GM12878 (cell line): Measurements from ENCODE around the gene NAA11. TPM values are rescaled to one million over a fixed set of nuclear protein-coding genes. Genes with fewer than 3 reads are reported as not detected.

Experiments used
- ATAC-seq: fragments of 200-7000 bp; cut with Tn5 transposase; 3 replicates; pipeline ENCODE4 v1.9.1; 2020; ENCODE audit warnings: mild to moderate bottlenecking, moderate library complexity
- BruUV-seq: library from RNA; stranded (reverse); fragments of 400-500 nt; replicated peaks from 2 replicates; lab custom pipeline; 2021; lab: Mats Ljungman, UMichigan
- CTCF ChIA-PET: fragments of 300-600 bp; sonication (Branson Sonifier 250); formaldehyde crosslinking; extraction: SDS; loops from one replicate; lab custom pipeline; 2021; ENCODE audit warnings: inconsistent platforms; lab: Yijun Ruan, JAX
- POLR2A ChIA-PET: fragments of 350-600 bp; formaldehyde crosslinking; extraction: SDS; loops from one replicate; lab custom pipeline; 2021; ENCODE audit warnings: inconsistent platforms; lab: Charles Lee
- RAD21 ChIA-PET: fragments of 300-600 bp; sonication (Branson Sonifier 250); formaldehyde crosslinking; loops from one replicate; lab custom pipeline; 2023; ENCODE audit warnings: antibody characterized with exemption; ENCODE audit not compliant: unreplicated experiment; lab: Charles Lee
- SMC1A ChIA-PET: fragments of 300-600 bp; sonication (Branson Sonifier 250); formaldehyde crosslinking; loops from one replicate; lab custom pipeline; 2023; ENCODE audit not compliant: unreplicated experiment, uncharacterized antibody; lab: Charles Lee
- DNase-seq: peaks from one replicate; pipeline ENCODE4 v3.0.0-alpha.2; 2011; ENCODE audit warnings: low read depth, low spot score
- FAIRE-seq: peaks from 3 replicates; lab custom pipeline; 2011; peaks lifted over from hg19 to GRCh38; lab: Jason Lieb, UNC
- H2AFZ ChIP-seq: 2 replicates; pipeline ENCODE4 v1.6.0; 2011; ENCODE audit warnings: low read depth, low read length, control low read depth; ENCODE audit not compliant: control insufficient read depth
- H3K27ac ChIP-seq: 2 replicates; pipeline ENCODE4 v1.5.1; 2011; ENCODE audit warnings: control low read depth; ENCODE audit not compliant: control insufficient read depth, insufficient read depth
- H3K27me3 ChIP-seq, 2 experiments: replicated peaks in 1 of 2; 2 replicates each; pipeline versions ENCODE4 v1.6.0 to v1.6.1; 2011; ENCODE audit warnings: low read length in 1 of 2; ENCODE audit not compliant: control insufficient read depth in 2 of 2, insufficient read depth in 2 of 2
- H3K36me3 ChIP-seq, 2 experiments: 2 replicates each; pipeline ENCODE4 v1.5.1; 2011; ENCODE audit warnings: low read length in 1 of 2; ENCODE audit not compliant: control insufficient read depth in 2 of 2, insufficient read depth in 2 of 2
- H3K4me1 ChIP-seq: 2 replicates; pipeline ENCODE4 v1.6.1; 2011; ENCODE audit warnings: mild to moderate bottlenecking, low read length, moderate library complexity, mixed read lengths; ENCODE audit not compliant: control insufficient read depth, insufficient read depth
- H3K4me2 ChIP-seq: 2 replicates; pipeline ENCODE4 v1.6.0; 2011; ENCODE audit warnings: control low read depth; ENCODE audit not compliant: control insufficient read depth, insufficient read depth
- H3K4me3 ChIP-seq: fragments of 200-600 bp; sonication (generic); 2 replicates; pipeline ENCODE4 v1.5.1; 2016
- H3K79me2 ChIP-seq: 2 replicates; pipeline ENCODE4 v1.6.0; 2011; ENCODE audit warnings: low read length; ENCODE audit not compliant: control insufficient read depth, insufficient read depth
- H3K9ac ChIP-seq: 2 replicates; pipeline ENCODE4 v1.8.0; 2011; ENCODE audit warnings: low read length, control low read depth, mixed read lengths; ENCODE audit not compliant: control insufficient read depth, insufficient read depth
- H3K9me3 ChIP-seq: replicated peaks from 3 replicates; pipeline ENCODE4 v1.5.1; 2011; ENCODE audit warnings: mild to moderate bottlenecking, low read length; ENCODE audit not compliant: control insufficient read depth, insufficient read depth
- H4K20me1 ChIP-seq: 2 replicates; pipeline ENCODE4 v1.6.0; 2011; ENCODE audit not compliant: control insufficient read depth, insufficient read depth
- HCFC1 ChIP-seq: fragments of 150-350 bp; IDR thresholded peaks from 2 replicates; pipeline ENCODE4 v1.6.1; 2014; ENCODE audit warnings: low read length
- KLF5 ChIP-seq: fragments of 450-650 bp; IDR thresholded peaks from 2 replicates; pipeline ENCODE4 v1.6.1; 2014; ENCODE audit warnings: mild to moderate bottlenecking; ENCODE audit not compliant: partially characterized antibody
- MTA2 ChIP-seq: fragments of 450-650 bp; IDR thresholded peaks from 2 replicates; pipeline ENCODE4 v1.6.1; 2016; ENCODE audit warnings: low read depth, mild to moderate bottlenecking, moderate library complexity
- MXI1 ChIP-seq: fragments of 150-350 bp; IDR thresholded peaks from 2 replicates; pipeline ENCODE4 v1.6.1; 2011; ENCODE audit warnings: low read depth, mild to moderate bottlenecking, inconsistent platforms, low read length, improper control_type of control experiment
- PAX8 ChIP-seq: fragments of 450-650 bp; IDR thresholded peaks from 2 replicates; pipeline ENCODE4 v1.6.1; 2017; ENCODE audit warnings: mild to moderate bottlenecking, moderate library complexity
- PBX3 ChIP-seq: IDR thresholded peaks from 2 replicates; pipeline ENCODE4 v1.6.1; 2011; ENCODE audit warnings: mild to moderate bottlenecking, low read depth, low read length, moderate library complexity; ENCODE audit not compliant: insufficient replicate concordance
- PKNOX1 ChIP-seq: fragments of 450-650 bp; IDR thresholded peaks from 2 replicates; pipeline ENCODE4 v1.6.1; 2016; ENCODE audit warnings: mild to moderate bottlenecking
- SMAD1 ChIP-seq: fragments of 450-650 bp; IDR thresholded peaks from 2 replicates; pipeline ENCODE4 v1.6.1; 2018; ENCODE audit warnings: mild to moderate bottlenecking, low read depth; ENCODE audit not compliant: partially characterized antibody
- STAT3 ChIP-seq: IDR thresholded peaks from 2 replicates; pipeline ENCODE4 v1.6.1; 2011; ENCODE audit warnings: low read depth, low read length, improper control_type of control experiment
- TCF7 ChIP-seq: IDR thresholded peaks from 2 replicates; pipeline ENCODE4 v1.6.1; 2014; ENCODE audit warnings: antibody characterized with exemption, borderline replicate concordance
- ZNF592 ChIP-seq: fragments of 450-650 bp; IDR thresholded peaks from 2 replicates; pipeline ENCODE4 v1.6.1; 2017; ENCODE audit warnings: mild to moderate bottlenecking, moderate library complexity
- ZNF687 ChIP-seq: fragments of 450-650 bp; IDR thresholded peaks from 2 replicates; pipeline ENCODE4 v1.6.1; 2017; ENCODE audit warnings: mild to moderate bottlenecking, moderate library complexity
- WGBS: methylation state at CpG from one replicate; pipeline ENCODE4 v1.1.6; 2016; ENCODE audit warnings: low lambda C conversion rate; ENCODE audit not compliant: insufficient replicate concordance, insufficient coverage; ENCODE audit errors: missing lambda C conversion rate; 5-methylcytosine and 5-hydroxymethylcytosine counted together
- in situ Hi-C: fragments of 300-500 bp; cut with MboI; formaldehyde crosslinking; loops from 9 replicates; pipeline ENCODE4 v1.14.3; 2018; ENCODE audit warnings: mixed read lengths
- intact Hi-C: fragments of 100-400 bp; cut with micrococcal nuclease; formaldehyde crosslinking; loops from one replicate; pipeline ENCODE4 v1.14.2; 2022; ENCODE audit not compliant: unreplicated experiment
- polyA plus RNA-seq, 11 experiments: library from polyadenylated mRNA; depleted of rRNA in 4 of 11; unstranded in 6 of 11; stranded (reverse) in 5 of 11; fragments of >200 nt; fragmentation: Nextera tagmentation in 4 of 11; fragmentation: Illumina TruSeq in 1 of 11; extraction: Ambion mirVana in 4 of 11; extraction: Trizol in 1 of 11; gene quantifications; 1 replicate in 1 of 11; 2 replicates in 10 of 11; pipeline versions ENCODE4 v1.2.1 to v1.2.3, GENCODE V29; 2011 to 2016; ENCODE audit warnings: inconsistent platforms in 2 of 11, missing spikeins in 2 of 11, low read depth in 1 of 11
- total RNA-seq, 4 experiments: library from RNA; depleted of rRNA in 3 of 4; stranded (reverse); fragments of >200 nt in 3 of 4; fragmentation: Illumina TruSeq in 1 of 4; extraction: Trizol in 1 of 4; gene quantifications; 2 replicates each; pipeline versions ENCODE4 v1.2.1 to v1.2.3, GENCODE V29; 2013 to 2021

Gene NAA11
- total and polyA plus RNA-seq, 10 of the 15 experiments (the other 5 are each of a cell fraction or from before 2014, with no cell fraction given): 0.12 to 0.16 TPM; not detected in 8

- POLR2A ChIA-PET: interaction anchor here (0.9 kb wide), 1 partner anchor 24 kb away, joined by 3 read pairs; no protein-coding TSS in a partner anchor
- H3K9me3 ChIP-seq: no peaks in the 10 kb centered on the region
- intact Hi-C loops: no loop called here
- H3K4me2 ChIP-seq: no peak overlapping the region
- no peaks in the 10 kb centered on the region for H3K79me2 ChIP-seq
- RAD21 ChIA-PET: interaction anchor here (1.3 kb wide), 1 partner anchor 85 kb away, joined by 4 read pairs; no protein-coding TSS in a partner anchor
- no peaks in the 10 kb centered on the region for H3K27me3 ChIP-seq
- no peak overlapping the region for H3K27ac ChIP-seq
- WGBS: 23% methylated on average over 2 of the region's 2 CpGs
- TF ChIP-seq PBX3: no peak
- peak; percentile 59 for TF ChIP-seq SMAD1
- TF ChIP-seq ZNF687: peak; percentile 79
- no peak for TF ChIP-seq PKNOX1
- TF ChIP-seq KLF5: no peak
- TF ChIP-seq MTA2: peak; percentile 31; the same call in 1 of the 2 replicates
- no peak for TF ChIP-seq TCF7
- TF ChIP-seq HCFC1: no peak
- TF ChIP-seq MXI1: no peak
- no peak for TF ChIP-seq PAX8
- no peak for TF ChIP-seq STAT3
- peak; percentile 85 for TF ChIP-seq ZNF592
- ATAC-seq (peak; percentile 51), DNase-seq (no peak), FAIRE-seq (no peak)
- CTCF ChIA-PET: interaction anchor here (1.7 kb wide), 2 partner anchors 12 to 14 kb away, joined by 6 to 8 read pairs; no protein-coding TSS in a partner anchor
- in situ Hi-C loops: no loop called here
- H3K36me3 ChIP-seq: no peaks in the 10 kb centered on the region
- no peak overlapping the region for H3K9ac ChIP-seq
- H4K20me1 ChIP-seq: no peaks in the 10 kb centered on the region
- H2AFZ ChIP-seq: no peak overlapping the region
- BruUV-seq: no TSS peak
- SMC1A ChIA-PET: interaction anchor here (0.7 to 1.9 kb wide), 8 partner anchors 9 to 289 kb away, joined by 3 to 7 read pairs (median 4); no protein-coding TSS in a partner anchor
- no peaks in the 10 kb centered on the region for H3K4me1 ChIP-seq
- no peak overlapping the region for H3K4me3 ChIP-seq
Measured at GRCh38 chr4:79331126-79331876, 5.4 kb upstream of the NAA11 start.
